GM19193 (cell line): ENCODE results near the gene TSPEAR.

Experiments
- POLR2A ChIP-seq: IDR thresholded peaks from 4 replicates; pipeline ENCODE4 v1.6.1; 2011; ENCODE audit not compliant: insufficient read depth, insufficient read length; ENCODE audit errors: extremely low read depth

The TSPEAR gene

DNA sequence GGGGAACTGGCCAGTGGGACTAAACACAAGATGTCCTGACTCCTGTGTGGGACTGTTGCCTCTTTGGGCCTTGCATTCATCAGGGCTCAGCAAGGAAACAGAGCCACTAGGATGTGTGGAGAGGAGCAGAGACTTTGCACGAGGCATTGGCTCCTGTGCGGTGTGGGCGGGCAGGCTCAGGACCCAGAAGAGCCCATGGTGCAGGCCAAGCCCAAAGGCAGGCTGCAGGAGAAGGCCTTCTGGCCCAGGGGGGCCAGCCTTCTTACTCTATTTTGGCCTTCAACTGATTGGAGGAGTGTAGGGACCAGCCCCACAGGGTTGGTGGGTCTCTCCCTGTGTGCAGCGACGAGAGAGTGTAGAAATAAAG is 232.6 kb downstream of the TSPEAR start:
- TF ChIP-seq POLR2A, result no peak

DNA sequence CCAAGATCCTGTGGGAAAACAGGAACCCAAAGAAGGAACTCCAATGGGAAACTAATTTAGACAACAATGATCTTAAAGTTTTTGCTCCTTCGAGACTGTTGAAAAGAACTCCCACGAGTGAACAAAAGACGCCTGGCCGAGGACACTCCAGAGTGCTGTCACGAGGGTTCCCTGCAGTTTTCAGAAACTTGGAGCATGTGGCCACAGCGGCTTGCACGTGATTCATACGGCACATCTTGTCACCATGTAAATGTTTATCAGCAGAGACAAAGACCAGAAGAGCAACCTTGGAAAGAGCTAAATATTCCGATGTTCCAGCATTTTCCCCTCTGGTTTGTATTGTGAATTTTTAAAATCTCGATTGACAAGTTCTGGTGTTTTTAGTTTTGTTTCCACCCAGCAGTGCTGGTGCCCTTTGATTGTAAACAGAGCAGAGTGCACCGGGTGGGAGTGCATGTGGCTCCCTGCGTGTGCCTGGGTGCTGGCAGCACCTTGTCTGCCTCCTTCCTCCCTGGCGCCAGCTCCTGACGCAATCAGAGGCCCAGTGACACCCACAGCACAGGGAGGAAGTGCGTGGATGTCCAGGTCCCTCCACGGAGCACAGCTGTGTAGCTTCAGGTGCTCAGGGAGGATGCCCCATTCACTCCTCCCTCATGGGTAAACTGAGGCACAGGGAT is 233.1 kb downstream of the TSPEAR start:
- TF ChIP-seq POLR2A, result no peak

DNA sequence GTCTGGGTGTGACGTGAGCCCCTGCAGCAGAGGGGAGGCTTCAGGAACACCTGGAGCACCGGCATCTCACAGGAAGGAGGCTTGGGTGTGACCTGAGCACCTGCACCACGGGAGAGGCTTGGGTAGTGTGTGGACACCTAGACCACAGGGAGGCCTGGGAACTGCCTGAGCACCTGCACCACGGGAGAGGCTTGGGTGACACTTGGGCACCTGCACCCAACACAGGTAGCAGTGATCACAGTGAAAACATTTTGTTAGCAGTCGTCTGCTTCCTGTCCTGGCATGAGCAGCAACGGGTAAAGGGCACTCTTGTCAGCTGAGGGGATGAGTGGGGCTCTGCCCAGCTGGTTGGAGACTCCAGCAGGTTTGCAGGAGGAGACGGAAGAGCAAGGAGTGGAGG is 233.7 kb downstream of the TSPEAR start:
- TF ChIP-seq POLR2A, result no peak

DNA sequence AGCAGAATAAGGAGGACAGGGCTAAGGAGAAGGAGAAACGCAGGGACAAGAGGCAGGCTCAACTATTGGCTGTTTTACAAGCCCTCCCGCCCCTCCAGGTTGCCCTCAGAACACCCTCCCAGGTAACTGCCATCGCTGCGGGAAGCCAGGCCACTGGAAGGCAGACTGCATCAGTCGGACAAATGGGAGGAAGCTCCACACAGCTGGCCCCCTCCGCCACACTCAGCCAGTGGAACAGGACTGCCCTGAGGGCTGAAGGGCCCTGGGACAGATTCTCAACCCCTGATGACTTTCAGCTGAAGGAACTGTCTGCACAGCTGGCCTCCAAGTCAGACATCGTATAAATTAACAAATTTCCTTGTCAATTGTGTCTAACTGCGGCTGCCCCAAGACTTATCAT is 234.2 kb downstream of the TSPEAR start:
- TF ChIP-seq POLR2A, result no peak

DNA sequence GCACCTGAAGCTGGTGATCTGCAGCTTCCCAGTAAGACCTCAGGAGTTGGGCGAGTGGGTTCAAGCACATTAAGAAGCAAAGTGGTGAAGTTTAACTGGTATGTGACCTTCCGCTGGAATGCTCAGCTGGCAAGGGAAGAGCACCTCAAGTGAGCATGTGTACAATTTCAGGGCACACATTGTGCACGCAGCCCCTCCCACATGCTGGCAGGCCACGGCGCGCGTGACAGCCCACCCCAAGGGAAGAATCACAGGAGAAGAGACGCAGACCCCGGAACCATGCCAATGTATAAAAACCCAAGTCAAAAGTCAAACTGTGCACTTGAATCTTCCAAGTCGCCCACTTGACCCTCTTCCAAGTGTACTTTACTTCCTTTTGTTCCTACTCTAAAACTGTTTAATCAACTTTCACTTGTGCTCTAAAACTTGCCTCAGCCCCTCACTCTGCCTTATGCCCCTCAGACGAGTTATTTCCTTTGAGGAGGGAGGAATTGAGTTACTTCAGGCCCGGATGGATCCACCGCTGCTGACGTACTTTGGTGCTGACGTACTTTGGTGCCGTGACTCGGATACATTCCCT is 236.0 kb downstream of the TSPEAR start:
- no peak for TF ChIP-seq POLR2A

DNA sequence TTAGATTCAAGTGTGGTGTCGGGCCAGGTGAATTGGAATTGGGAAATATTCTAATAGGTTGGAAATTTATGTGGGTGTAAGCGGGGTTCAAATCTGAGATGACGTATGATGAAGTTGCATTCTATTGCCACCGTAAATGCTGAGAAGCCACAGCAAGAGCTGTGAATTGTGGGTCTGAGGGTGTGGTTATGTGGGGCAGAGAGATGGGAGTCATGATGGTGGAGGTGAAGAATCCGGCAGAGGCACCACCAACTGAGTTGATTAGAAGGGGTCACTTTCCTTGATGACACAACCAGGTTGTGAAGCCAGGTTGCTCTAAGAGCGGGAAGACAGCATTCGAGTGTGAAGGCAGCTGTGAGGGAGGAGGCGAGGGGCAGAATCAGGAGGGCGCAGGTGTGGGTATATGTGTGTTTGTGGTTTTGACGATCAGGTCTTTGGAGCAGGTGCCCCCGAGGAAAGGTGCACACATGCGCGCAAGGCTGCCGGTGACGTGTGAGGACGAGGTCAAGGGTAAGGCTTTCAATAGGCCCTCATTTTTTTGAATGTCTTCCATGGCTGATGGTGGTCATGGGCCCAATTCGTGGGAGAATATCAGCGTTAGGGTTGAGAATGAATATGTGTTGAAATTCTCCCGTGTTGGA is 237.3 kb downstream of the TSPEAR start:
- TF ChIP-seq POLR2A, result no peak

DNA sequence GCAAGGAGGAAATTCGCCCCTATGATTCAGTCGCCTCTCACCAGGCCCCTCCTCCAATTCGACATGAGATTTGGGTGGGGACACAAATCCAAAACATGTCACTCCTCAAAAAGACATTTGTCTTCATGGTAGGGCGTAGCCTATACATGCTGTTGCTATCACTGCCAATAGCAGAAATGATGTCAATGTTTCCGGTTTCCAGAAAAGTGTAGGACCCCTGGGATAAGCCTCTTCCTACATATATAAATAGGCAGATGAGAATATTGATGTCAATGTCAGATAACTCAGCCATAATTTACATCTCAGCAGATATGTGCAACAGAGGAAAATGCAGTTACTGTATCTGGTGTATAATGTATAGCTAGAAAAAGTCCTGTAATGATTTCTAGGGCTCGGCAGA is 239.4 kb downstream of the TSPEAR start:
- TF ChIP-seq POLR2A, result no peak

DNA sequence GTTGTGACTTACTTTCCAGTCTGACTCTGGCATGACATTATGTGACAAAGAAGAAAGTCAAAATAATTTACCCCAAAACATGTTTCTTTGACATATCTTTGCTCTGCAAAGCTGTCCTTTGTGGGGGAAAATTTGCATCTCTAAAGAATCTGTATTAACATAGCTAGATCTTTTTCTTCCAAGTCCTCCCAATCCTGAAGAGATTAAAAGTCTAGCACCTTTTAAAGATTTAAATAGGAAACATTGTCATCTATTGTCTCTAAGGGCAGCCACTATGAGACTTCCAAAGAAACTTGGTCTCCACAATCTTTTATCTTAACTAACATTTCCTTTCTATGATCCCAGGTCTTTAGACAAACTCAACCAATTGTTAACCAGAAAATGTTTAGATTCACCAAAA is 240.0 kb downstream of the TSPEAR start:
- TF ChIP-seq POLR2A, result no peak

DNA sequence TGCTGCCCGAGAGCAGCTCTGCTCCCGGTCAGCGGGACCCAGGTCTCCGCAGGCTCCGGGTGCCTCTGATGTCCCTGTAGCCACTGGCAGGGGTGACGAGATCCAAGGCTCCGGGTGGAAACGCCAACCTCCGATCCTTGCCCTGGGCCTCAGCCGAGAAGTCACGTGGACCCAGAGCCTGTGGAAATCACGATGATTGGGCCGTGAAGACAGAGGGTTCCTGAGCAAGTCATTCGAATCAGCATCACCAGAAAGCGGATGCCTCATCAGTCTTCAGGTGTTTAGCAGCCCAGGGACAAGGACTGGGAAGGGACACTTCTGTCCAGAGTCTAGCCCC is 243.5 kb downstream of the TSPEAR start:
- no peak for TF ChIP-seq POLR2A

DNA sequence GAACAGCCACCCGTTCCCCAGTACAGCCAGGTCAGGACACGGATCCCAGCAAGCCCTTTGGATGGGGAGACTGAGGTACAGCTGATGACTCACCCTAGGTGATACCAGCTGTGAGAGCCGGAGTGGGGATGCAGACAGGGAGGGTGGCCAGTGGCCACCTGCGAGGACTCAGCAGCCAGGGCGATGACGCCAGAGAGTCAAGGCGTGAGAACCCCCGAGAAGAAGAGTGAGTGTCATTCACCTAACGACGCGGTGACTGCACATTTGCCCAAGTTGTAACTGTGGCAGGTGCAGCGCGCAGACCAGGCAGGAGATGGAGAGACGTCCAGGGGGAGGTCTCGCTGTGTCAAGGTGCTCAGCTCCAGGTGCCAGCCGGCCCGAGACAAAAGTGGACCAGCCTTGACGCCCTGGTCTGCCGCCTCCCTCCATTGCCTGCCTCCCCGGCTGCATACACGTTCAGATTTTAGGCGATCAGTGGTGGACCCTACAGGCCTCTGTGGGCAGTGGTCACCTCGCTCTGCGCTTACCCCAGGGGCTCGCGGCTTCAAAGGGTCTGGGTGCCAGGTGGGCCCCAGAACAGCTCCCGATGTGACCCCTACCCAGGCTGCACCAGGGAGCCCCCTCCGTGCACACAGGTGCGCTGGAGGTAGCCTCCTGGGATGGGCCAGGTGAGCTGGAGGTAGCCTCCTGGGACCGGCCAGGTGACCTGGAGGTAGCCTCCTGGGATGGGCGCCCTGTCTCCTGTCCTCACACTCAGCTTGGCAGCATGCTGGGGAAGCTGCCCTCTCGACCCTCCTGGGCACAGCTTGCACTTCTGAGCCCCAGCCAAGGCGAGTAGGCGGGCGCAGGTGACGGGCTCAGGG is 244.1 kb downstream of the TSPEAR start:
- TF ChIP-seq POLR2A, result no peak

DNA sequence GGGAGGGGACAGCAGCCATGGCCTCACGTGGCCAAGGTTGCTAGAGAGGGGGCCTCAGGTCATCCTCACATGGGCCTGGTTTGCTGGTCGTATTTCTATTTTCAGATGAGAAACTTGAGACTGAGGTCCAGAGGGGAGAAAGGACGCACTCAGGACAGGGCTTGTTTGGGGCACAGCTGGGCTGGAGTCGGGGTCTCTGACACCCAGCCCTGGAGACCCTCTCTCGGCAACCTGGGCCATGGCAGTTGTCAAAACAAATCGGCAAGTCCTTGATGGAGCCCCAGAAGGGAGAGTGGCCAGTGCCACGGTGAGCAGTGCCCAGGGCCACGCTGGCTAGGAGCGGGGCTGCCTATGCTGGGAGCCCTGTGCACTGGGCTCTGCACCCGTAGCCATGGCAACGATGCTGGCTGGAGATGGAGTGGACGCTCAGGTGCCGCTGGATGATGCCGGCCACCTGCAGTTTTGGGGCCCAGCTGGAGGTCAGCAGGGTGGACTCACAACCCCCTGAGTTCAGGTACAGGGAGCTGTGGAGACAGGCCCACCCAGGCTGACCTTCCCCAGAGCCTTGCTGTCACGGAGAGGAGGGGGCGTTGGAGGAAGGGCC is 244.9 kb downstream of the TSPEAR start:
- no peak for TF ChIP-seq POLR2A

DNA sequence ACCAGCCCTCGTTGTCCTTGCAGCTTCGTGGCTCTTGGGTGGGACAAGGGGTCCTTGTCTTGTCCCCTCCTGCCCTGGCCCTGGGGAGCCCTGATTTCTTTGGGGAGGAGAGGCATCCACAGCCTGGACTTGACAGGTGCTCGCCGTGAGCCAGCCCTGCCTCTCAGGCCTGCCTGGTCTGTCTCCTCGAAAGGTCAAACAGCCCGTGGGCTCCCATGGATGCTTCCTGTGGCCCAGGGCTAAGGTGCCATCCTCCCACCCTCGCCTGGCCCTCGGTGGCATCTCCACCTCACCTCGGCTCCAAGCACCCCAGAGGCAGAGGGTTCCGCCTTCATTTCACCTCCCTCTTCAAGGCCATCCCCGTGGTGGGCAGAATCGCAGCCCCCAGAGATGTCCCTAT is 247.0 kb downstream of the TSPEAR start:
- no peak for TF ChIP-seq POLR2A

DNA sequence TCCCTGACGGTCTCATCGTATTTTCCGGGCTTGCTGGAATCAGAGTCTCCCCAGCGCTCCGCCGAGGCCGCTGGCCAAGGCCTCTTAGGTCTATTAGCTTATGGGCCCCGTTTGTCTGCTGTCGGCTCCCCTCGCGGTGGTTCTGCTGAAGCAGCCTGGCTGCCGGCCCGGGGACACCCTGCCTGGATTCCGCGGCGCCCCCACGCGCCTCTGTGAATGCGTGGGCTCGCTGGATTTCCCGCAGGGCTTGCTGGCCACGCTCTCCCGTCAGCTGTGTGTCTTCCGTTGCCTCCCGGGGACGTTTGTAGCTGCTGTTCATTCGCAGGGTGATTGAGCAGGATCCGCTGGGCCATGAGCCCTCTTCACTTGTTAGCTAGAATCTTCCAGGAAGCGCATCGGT is 247.6 kb downstream of the TSPEAR start:
- TF ChIP-seq POLR2A, result no peak

DNA sequence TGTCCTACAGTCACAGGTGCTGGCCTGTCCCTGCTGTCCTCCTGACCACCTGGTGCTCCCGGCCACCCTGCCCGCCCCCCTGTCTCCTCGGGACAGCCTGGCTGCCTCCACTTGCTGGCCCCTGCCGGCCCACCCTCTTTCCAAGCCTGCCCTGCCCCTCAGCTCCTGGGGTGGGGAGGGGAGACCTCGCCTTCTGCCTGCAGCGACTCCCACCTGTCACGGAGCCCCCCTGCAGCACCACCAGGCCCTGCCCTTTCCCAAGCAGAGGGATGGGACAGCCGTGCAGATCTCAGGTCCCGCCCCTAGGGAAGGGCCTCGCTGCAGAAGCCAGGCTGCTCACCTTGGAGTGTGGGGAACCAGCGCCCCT is 248.6 kb downstream of the TSPEAR start:
- TF ChIP-seq POLR2A, result no peak
